Measurements from ENCODE around the gene RPP25.

- TF ChIP-seq CTCF (IDR thresholded peaks at IDR 0.05) (no peak), POLR2A (IDR thresholded peaks at IDR 0.05) (no peak)
Measured at GRCh38 chr15:74997141-74997540, 40.6 kb upstream of the RPP25 start.

Measured in body of pancreas (tissue), 4 donors.